T1000 (cell line): ENCODE results near the gene KAZN.

Source experiments
- DNase-seq: peaks from one replicate; lab custom pipeline; 2025; ENCODE audit warnings: mixed read lengths; lab: John Stamatoyannopoulos, UW

Gene KAZN

DNA sequence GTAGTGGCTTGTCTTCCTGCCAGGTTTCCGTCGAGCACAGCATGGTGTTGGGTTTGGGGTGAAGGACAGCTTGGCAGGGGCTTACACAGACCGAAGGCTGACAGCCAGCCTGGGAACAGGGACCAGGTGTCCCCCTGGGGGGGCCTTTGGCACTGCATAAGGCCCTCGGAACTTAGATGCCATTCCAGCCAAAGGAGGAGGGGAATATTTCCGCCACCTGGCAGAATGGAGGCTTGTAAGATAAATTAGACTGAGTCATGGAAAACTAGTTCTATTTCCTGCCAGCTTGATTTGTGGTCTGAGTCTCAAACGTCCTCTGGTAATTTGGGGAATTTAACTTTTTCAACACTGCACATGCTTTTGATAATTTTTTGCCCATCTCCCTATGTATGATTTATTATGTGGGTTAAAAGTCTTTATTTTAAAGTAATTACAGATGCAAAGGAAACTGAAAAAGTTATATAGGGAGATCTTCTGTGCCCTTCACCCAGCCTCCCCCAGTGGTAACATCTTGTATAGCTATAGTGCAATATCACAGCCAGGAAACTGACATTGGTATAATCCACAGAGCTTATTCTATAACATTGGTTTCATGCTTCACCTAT is 543.6 kb downstream of the KAZN start:
- DNase-seq = no peak

DNA sequence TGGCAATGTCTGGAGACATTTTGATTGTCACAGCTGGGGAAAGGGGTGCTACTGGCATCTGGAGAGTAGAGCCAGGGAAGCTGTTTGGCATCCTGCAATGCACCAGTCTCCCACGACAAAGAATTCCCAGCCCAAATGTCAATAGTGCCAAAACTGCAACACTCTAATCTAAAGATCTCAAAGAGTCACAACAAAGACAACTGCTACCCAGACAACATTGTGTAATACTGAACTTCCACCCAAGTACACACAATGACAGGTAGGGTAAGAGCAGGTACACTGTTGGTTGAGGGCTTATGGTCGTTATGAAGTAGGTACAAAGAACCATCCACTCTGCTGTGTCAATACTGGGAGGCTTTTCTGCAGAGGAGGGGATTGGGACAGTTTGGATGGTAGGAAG is 546.8 kb downstream of the KAZN start:
- no peak for DNase-seq

DNA sequence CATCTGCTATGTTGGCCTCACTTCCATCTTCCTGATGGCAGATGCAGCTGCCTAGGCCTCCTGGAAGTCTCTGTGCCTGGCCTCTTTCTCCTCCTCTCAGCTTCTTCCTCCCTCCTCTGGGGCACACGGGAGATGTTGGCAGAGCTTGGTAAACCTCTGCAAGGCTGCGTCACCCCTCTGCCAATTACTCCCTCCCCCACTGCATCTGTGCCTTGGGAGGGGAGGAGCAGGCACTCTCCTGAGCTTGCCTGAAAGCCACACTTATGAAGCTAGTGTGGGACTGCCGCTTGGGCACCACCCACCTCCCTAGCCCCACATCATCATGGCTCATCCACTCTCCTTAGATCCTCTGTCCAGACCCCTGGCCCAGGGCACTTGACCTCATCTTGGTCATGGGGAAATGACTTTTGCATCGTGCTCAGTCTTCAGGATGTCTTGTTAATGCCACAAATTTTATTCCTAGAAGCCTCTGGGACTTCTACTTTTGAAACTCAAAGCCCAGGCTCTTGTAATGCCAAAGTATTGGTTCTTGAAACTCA is 547.7 kb downstream of the KAZN start:
- no peak for DNase-seq

DNA sequence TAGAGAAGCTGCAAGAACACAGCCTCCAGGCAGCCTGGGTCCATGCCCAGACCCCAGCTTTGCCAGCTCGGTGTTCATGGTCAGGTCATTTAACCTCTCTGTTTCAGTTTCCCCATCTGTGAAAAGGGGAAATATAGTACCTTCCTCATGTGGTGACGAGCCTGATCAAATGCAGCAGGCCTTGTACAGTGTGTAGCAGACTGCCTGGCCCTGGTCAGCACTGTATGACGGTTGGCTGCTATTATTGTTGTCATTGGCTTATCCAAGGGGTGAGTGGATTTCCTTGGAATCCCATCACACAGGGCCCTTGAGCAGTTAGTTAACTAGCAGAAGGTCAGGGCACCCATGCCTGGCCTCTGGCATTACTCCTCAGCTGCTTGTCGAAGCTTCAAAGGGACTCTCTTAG is 548.5 kb downstream of the KAZN start:
- no peak for DNase-seq

DNA sequence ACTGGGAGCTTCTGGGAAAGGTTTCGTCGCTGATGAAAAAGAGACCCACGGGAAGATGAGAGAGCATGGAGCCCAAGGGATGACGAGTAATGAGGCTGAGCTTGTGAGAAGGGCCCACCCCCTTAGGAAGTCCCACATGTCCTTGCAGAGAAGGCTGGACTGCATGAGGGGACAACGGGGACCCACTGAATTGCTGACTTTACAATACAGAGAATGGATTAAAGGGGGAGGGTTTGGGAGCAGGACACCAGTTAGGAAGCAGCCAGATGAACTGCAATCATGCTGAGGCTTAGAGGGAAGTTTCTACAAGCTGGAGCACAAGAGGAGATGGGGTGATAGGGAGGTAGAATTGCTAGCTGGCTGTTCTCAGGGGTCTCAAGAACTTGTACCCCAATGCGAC is 549.5 kb downstream of the KAZN start:
- no peak for DNase-seq

DNA sequence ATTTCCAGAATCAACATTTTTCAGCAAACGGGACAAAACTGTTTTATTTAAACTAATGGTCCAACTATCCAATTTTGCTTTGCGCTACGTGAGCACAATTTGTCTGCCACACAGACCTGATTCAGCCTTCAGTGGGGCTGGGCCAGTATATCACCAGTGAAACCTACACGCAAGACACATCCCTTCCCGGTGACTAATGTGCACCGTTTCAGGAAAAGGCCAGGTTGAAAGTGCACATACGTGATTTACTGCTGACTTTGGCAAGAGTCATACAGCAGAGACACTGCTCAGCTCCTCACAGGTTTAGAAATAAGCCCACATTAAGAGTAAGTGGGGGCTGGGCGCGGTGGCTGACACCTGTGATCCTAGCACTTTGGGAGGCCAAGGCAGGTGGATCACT is 550.0 kb downstream of the KAZN start:
- DNase-seq = no peak

DNA sequence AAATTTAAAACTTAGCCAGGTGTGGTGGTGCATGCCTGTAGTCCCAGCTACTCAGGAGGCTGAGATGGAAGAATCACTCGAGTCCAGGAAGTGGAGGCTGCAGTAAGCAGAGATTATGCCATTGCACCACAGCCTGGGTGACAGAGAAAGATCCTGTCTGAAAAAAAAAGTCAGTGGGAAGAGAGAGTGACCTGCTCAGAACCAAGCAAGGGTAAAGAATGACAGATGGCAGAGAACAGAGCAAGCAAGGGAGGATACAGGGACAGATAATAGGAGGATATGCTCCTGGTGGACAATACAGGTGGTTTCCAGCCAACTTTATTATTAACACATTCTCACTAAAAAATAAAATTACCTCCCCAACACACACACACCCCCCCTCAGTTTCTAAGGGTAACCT is 550.5 kb downstream of the KAZN start:
- no peak for DNase-seq

DNA sequence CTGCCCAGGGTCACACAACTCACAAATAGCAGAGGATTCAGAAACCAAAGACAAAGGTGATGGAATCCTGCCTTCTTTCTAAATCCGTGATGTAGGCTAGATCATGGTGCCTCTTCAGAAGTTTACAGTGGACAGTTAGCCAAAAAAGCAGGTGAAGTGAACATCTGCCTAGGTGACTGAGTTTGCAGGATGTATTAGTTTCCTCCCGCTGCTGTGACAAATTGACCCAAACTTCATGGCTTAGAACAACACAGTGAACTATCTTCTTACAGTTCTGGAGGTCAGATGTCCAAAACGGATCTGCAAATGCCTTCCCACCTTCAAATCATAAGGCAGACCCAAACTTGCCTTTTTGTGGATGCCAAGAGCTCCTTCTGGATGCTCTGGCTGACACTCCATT is 551.9 kb downstream of the KAZN start:
- DNase-seq = no peak

DNA sequence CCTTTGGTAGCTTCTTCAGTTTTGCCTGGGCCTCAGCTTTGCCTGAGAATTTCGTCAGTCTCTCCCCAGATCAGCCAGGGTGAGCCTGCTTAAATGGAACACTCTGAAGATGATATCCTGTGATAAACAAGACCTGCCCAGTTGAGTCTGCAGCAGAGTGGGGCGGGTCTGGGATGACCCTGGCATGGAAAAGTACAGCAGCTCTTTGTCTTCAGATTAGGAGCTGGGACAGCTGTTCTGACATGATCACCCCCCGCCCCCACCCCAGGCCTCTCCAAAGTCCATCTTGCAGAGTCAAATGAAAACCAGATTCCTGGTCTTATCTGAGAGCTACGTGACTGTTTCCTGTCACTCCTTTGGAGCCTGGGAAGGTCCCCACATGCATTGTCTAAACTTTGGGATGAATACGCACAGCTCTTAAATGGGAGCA is 552.9 kb downstream of the KAZN start:
- DNase-seq = no peak

DNA sequence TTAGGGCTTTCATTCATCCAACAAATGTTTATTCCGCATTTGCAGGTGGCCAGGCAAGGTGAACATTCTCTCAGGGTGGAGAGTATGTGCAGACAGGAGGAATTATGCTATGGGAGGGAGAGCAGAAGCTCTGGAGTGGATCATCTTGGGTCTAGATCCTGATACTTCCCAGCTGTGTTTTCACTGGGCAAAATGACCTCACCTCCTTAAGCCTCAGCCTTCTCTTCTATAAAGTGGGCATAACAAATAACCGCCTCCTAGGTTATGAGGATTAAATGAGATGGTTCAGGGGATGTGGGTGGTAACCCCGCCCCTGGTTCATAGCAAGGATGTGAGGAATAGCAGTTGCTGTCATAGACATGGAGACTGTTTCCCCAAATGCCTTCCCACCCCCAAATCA is 553.4 kb downstream of the KAZN start:
- no peak for DNase-seq

DNA sequence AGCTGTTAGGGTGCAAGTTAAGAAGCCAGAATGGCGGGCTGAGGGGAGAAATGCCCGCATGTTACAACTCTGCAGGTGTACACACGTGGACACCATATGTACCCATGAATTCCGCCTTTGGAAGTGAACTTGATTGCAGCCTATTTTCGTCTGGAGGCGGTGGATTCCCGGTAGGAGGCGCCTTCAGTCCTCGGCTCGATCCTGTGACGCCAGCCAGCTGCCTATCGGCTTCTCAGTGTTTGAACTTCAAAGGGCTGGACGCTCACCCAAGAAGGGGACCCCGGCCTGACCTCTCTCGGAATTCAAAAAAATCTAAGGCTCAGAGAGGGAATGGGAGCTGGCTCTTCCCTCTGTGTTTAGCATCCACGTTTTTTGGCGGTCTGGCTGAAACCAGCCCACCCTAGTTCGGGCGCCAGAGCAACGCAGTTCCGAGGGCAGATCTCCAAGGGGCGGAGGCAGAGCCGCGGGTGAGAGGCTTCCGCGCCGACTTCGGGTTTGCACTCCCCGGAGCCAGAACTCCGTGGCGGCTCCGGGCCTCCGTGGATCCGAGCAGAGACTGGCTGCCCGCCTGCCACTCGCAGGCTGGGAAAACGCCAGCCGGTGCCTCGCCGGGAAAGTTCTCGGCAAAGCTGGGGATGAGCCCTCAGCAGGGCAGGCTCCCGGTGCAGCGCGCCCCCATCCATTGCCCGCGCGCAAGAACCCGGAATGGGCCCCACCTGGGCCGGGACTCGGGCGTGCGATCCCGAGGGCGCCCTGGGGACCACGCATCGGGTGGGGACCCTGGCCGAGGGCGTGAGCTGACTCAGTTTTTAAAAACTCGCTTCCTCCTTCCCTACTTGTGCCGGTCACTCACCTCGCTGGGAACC is 554.1 kb downstream of the KAZN start:
- DNase-seq = peak; percentile 68

DNA sequence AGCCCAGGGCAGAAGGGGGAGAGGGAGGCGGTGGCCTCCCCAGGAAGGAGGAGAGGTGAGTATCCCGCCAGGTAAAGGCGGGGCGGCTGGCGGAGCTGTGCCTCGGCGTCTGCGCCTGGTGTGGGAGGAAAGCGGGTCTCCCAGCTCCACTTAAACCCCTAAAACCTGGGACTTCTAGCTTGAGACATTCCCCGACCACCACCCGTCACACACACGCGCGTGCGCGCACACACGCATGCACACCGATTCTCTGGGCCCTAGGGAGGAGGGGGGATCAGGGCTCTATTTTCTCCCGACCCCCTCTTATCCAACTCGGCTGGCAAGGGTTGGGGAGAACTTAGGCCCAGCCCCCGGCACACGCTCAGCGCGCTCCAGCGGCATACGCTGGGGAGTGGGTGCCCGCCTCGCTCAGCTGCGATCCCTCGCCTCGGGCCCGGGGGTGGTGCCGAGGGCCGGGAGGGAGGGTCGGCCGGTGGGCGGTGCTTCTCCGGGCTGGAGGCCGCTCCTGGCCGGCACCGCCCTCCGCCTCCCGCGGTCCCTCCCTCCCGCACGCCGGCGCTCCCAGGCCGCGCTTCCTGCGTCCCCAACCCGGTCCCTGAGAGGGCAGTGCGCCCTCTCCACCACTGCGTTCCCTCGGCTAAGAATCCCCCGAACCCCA is 554.8 kb downstream of the KAZN start, which contains the start of gene TMEM51:
TSS of gene TMEM51 (plus strand) at position 564 of the 658 bp plus-strand sequence. CDS start 61,341 bp downstream, outside the sequence.
- DNase-seq = peak; percentile 29

DNA sequence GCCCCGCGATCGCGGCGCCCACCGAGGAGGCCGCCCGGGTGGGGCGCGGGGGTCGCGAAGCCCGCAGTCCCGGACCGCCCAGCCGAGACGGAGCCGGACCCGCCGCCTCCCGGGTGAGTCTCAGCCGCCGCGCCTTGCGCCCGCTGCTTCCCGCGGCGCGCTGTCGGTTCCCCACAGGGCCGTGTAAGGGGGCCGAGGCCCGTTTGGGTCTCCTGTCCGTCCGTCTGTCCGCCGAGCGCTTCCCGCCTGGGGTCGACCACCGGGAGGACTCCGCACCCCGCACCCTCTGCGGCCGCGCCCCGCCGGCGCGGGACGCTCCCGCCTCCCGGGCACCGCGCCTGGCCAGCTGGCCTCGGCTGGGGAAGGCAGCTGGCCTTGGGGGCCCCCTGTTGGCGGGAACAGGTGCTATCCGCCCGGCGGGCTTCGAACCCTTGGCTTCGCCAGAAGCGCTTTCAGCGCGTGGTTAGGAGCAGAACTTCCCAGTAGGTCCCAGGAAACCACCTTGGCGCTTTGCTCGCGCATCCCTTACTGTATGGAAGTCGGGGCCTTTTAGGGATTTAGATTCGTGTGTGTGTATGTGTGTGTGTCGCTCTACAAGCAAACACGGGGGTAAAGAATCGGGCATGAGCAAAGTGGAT is 555.5 kb downstream of the KAZN start:
- peak; percentile 64 for DNase-seq

DNA sequence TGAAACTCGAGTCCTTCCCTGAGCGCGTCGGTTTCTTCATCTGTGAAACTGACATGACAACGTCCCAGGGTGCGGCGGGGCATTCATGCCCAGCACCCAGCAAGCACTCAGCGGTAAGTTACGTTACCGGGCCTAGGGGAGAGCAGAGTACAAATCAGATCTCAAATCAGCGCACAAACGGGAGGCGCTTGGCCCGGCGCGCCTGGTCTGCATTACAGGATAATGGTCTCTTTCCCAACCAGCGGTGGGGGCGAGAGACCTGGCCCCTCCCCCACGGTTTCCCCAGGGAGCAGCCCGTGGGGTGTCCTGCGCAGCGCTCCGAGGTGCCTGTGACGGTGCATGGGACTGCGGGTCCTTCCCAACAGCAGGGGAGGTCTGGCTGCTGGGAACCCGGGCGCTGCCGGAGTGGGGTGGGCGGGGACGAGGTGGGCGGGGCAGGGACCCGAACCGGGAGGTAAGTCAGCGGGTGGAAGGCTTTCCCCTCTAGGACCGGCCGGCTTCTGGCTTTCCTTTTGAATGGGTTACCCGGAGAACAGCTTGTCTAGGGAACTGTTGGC is 556.1 kb downstream of the KAZN start:
- peak; percentile 44 for DNase-seq

DNA sequence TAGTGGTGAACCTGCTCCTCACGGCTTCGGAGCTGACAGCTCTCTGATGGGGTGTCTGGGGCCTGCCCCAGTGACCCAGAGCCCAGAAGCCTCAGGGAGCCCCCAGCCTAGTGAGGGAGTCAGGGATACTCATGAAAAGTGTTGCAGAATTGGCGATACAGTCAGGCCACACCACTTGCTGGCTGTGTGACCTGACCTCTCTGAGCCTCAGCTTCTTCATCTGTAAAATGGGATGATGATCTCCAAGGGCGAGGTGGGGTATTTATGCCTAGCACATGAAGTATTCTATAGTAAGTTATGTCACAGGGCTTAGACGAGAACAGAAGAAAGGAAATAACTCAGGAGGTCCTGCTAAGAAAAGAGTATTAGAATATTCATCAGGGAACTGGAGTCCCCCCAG is 556.7 kb downstream of the KAZN start:
- no peak for DNase-seq

DNA sequence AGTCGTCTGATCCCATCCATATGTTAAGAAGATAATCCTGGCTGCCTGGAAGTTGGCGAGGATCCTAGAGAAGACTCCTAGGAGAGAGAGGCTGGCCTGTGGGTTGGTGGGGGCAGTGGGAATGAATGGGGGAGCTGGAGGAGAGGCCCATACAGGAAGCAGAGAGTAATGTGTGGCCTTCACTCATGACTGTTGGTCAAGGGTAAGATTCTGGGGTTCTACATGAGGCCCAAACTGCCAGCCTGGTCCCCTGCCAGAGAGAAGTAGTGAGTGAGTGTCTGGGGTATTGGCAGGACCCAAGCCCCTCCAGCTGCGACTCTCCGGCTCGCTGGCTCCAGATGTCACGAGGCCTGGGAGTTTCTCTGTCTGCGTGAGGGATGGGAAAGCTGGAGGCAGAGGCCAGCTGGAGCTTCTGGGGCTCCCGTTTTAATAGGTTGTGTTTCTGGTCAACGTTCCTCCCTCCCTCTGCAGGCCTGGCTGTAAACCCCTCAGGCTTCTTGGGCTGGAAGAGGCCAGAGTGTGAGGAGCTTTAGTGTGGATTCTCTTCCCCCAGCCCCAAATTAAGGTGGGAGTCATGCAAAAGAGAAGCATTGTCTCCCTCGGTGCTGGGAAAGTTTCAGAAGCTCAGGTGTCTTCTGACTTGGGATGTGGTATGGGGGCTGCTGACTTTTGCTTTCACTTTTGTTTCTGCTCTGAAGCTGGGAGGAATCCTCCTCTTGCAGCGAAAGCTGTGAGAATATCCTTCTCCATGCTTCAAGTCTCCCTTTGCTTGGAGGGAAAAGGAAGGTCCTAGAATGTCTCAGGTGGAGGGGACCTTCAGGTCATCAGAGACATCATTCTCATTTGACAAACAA is 557.6 kb downstream of the KAZN start:
- DNase-seq = no peak

DNA sequence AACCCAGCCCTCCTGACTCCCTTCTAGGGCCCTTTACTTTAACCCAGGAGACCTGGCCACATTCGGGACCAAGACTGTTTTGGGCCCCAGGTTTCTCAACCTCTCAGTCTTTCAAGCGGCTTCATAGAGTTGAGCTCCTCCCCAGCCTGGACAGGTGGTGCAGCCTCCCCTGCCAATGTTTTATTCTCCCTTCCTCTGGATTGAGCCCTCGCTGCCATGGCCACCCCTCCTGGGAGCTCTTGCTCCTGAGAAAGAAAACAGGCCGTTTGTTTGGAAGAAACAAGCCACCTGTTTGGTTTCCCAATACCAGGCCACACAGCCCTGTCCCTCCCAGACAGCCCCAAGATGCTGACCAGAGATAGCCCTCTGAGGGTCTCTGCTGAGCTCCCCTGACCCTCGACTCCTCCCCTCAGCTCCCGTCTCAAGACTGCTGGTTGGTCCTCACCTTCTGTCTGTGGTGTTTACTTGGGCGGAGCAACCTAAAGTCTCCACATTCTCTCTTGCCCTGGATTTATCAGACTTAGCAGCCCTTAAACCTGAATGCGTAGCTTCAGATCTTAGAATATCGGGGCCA is 558.4 kb downstream of the KAZN start:
- DNase-seq = no peak

DNA sequence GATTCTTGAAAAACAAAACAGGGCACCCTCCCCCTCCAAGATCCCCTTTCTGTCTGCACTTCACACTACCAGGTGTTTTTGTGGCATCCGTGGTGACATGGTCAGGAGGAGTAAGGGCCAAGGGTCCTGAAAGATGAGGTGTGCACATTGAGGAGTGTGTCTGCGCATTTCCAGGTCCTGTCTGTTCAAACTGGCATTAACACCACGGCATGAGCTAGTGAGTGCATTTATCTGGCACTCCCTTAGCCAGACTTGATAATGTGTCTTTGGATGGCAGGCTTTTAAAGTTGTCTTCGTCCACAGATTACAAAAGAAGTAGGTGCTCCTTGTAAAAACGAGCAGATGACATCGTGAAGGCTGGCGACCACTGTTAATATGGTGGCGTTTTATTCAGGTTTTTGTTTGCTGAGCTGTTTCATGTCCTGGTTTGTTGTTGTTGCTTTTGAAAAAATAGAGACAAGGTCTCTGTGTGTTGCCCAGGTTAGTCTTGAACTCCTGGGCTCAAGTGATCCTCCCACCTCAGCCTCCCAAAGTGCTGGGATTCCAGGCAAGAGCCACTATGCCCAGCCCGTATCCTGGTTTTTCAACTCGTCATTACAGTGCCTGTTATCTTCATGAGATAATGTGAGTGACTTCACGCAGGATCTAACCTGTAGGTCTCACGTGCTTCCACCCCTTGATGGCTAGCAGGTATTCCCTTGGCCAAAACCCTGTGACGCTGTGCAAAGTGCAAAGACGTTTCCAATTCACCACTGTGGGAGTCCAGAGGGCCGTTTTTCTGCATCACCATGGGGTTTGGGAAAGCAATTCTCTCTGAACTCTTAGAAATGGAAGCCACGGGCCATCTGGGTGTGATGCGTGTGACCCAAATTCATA is 559.3 kb downstream of the KAZN start:
- no peak for DNase-seq

DNA sequence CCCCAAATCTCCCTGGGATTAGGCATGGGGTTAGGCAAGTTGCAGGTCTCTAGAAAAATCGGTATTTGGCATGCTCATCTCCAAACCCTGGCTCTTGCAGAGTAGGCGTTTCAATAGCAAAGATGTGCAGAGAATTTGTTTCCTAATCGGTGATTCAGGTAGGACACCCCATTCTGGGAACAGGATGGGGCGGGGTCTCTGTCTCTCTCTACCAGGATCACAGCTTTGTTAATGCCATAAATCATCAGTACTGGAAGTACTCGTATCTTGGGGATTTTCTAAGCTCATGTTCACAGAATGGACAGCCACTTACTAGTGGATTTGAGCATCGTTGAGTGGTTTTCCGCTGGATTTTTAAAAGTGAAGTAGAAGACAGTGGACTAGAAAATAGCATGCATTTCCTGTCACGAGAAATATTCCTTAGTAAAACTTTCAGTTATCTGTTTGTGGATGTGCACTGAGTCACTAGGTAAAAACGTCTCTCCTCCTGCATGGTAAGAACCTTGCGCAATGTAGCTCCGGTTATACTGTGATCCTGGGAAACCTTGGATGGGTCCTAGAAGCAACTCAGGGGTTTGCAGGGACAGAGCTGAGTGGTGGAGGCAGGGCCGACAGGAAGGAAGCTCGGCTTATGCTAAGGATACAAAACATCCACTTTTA is 560.2 kb downstream of the KAZN start:
- DNase-seq = peak; percentile 8
